Loucy (cell line): ENCODE measurements around the gene IREB2.

Experiments used
- CTCF ChIP-seq: fragments of 200-600 bp; sonication (generic); conservative IDR thresholded peaks from 2 replicates; pipeline ENCODE4 v1.5.1; 2014; ENCODE audit warnings: mild to moderate bottlenecking, antibody characterized with exemption, low read length
- EZH2phosphoT487 ChIP-seq: fragments of 200-600 bp; IDR thresholded peaks from 2 replicates; pipeline ENCODE4 v1.6.1; 2018; ENCODE audit warnings: antibody characterized with exemption, mild to moderate bottlenecking, moderate library complexity, borderline replicate concordance

- TF ChIP-seq CTCF (no peak), EZH2phosphoT487 (no peak)
Observed at GRCh38 chr15:78414621-78415250, 23.3 kb upstream of the IREB2 start.
